Tibial nerve (tissue), 3 donors: ENCODE data around the gene EBP.

Experiments used
- POLR2A ChIP-seq, 2 donors: fragments of 450-650 bp; IDR thresholded peaks; one replicate each; pipeline ENCODE4 v1.6.1; 2017; ENCODE audit warnings: antibody characterized with exemption in 2 of 2, mild to moderate bottlenecking in 2 of 2, moderate library complexity in 2 of 2
- TF ChIP-seq, protein P1 (sequence below), 5 experiments: fragments of 200-600 bp in 3 of 5; fragments of 450-650 bp in 2 of 5; sonication (generic) in 3 of 5; IDR thresholded peaks; one replicate each; pipeline ENCODE4 v1.5.1; 2016 to 2019; ENCODE audit warnings: antibody characterized with exemption in 5 of 5, mild to moderate bottlenecking in 3 of 5, moderate library complexity in 2 of 5

- TF ChIP-seq, protein P1, sequence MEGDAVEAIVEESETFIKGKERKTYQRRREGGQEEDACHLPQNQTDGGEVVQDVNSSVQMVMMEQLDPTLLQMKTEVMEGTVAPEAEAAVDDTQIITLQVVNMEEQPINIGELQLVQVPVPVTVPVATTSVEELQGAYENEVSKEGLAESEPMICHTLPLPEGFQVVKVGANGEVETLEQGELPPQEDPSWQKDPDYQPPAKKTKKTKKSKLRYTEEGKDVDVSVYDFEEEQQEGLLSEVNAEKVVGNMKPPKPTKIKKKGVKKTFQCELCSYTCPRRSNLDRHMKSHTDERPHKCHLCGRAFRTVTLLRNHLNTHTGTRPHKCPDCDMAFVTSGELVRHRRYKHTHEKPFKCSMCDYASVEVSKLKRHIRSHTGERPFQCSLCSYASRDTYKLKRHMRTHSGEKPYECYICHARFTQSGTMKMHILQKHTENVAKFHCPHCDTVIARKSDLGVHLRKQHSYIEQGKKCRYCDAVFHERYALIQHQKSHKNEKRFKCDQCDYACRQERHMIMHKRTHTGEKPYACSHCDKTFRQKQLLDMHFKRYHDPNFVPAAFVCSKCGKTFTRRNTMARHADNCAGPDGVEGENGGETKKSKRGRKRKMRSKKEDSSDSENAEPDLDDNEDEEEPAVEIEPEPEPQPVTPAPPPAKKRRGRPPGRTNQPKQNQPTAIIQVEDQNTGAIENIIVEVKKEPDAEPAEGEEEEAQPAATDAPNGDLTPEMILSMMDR (IDR thresholded peaks at IDR 0.05): no peak
- no peak for TF ChIP-seq POLR2A (IDR thresholded peaks at IDR 0.05)
Observed at GRCh38 chrX:48505481-48505880, 16.1 kb upstream of the EBP start.
